ENCODE results near the gene HSPA12A.
A peak's percentile ranks its signal among the peaks of the same experiment; 100 is the strongest.

Gene HSPA12A

DNA sequence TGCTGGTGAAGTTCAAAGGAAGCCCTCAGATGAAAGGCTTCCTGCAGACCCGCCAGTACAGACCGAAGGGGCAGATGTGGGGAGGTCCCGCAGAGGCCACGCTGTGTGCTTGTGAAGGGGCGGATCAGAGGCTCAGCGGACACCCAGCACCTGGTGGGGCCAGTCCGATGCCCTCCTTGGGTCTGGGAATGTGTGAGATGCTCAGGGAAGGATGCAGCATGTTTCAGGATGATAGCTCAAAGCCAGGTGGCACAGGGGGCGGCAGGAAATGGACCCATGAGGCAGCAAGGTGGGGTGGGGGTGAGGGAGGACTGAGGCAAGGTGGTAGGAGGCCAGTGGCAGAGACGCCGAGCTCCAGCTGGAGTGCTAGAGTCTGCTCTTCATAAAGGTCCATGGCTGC lies 27.9 kb upstream of the HSPA12A start:
- no peak for DNase-seq (ENCODE audit: low spot score)

DNA sequence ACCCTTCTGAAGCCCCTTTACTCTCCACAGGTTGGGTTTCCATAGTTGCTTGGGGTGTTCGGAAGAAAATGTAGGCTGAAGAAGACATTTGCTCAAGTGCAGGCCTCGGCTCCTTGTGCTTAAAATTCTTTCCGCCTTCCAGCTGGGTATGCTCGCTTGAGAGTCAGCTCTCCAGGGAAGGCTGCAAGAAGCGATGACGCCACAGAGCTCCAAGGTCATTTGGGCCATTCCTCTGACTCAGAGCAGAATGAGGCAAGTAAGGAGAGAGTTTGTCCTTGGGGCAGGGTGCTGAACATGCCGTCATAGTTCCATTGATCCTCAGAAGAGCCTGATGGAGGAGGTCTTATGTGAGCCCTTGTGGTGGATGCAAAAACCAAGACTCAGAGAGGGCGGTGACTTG lies 27.4 kb upstream of the HSPA12A start:
- no peak for DNase-seq (ENCODE audit: low spot score)

GRCh38 chr10:116769368-116769767 lies 27.0 kb upstream of the HSPA12A start:
- no peak for DNase-seq (ENCODE audit: low spot score)

DNA sequence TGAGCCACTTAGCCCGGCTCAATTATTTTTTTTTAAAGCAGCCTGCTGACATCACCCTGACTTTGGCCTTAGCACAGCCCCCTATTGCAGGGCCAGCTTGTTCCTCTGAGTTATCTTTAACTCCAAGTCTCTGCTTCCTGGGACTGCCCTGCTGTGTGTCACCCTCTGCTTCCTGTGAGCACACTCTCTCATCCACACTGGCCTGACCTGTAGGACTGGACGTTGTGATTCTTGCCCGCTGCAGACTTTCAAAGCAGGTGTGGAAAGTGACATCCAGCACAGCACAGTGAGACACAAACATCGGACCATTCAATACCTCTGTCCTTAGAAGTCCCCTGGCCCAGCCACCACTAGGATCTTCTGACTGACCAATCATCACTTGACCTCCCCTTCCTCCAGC lies 26.4 kb upstream of the HSPA12A start:
- DNase-seq (ENCODE audit: low spot score), result no peak

DNA sequence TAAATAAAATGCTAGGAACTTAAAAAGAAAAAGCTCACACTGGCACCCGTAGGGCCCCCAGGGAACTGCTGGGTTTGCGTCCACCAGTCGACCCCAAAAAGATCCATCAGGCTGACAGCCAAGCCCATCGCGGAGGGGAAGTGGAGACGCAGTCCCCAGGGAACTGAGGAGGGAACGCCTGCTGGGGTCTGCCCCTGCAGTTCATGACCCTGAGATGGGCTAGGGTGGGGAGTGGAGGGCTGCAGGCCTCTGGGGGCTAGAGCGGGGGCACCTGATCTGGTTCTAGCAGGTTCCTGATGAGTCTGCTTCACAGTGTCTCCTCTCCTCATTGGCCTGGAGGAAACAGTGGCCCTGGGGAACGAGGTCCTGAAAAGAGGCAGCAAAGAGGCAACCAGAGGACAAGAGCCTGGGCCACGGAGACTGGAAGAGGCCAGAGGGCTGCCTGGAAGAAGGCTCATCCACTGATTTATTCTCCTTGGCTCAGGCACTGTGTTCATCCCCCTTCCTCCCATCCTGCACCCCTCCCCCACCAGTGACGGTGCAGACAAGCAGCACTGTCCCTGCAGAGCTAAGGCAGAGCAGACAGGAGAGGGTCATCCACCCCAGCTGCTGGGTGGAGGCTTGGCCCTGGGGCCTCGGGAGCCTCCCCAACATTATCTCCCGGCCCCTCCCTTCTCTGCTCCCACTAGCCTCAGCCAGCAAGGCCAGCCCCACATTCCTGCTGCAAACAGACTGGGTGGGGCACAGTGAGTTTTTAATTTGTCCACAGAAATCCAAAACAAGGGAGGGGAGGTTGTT lies 24.7 kb upstream of the HSPA12A start:
- no peak for DNase-seq (ENCODE audit: low spot score)

DNA sequence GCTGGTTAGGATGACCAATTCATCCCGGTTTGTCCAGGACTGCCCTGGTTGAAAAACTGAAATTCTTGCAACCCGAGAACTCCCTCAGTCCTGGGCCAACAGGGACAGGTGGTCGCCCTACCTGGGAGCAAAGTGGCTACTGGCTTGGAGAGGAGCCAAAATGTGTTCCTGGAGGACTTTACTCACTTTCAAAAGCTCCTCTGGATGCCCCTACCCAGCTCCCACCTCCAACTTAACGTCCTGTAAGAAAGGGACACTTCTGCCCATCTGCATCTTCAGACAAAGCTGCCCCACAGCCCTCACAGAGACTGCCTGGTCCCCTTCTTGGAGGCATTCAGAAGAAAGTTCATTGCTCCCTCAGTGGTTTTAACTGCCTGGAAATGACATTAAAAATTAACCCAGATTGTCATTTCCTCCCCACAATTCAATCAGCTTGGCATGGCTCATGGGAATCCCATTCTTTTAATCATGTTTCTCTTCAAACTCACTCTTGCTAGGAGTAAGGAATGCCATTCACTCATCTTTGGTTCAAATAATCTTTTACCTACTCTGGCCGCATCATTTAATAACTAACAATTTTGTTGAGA lies 24.0 kb upstream of the HSPA12A start:
- DNase-seq (ENCODE audit: low spot score), result no peak

GRCh38 chr10:116765648-116766081 lies 23.3 kb upstream of the HSPA12A start:
- DNase-seq (ENCODE audit: low spot score), result peak; percentile 26

GRCh38 chr10:116764979-116765378 lies 22.6 kb upstream of the HSPA12A start:
- no peak for DNase-seq (ENCODE audit: low spot score)

DNA sequence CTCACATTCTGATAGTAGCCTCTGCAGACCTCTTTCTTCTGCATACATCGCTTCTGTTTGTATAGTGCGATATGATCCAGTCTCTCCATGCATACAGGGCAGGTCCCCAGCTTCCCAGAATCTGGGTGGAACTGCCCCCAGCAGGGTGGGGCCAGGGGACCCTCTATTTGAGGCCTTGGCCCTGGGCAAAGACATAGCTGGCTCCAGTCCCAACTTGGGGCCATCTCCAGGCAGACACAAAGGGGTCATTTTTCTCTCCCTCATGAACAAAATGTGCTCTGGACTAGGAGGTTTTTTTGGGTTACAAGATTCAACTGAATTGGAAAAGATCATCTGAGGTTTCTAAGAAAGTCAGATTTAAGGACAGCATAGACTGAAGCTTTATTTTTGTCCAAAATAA lies 21.1 kb upstream of the HSPA12A start:
- no peak for DNase-seq (ENCODE audit: low spot score)

- DNase-seq (ENCODE audit: low spot score), result no peak
Measured at GRCh38 chr10:116761883-116762282, 19.5 kb upstream of the HSPA12A start.

DNA sequence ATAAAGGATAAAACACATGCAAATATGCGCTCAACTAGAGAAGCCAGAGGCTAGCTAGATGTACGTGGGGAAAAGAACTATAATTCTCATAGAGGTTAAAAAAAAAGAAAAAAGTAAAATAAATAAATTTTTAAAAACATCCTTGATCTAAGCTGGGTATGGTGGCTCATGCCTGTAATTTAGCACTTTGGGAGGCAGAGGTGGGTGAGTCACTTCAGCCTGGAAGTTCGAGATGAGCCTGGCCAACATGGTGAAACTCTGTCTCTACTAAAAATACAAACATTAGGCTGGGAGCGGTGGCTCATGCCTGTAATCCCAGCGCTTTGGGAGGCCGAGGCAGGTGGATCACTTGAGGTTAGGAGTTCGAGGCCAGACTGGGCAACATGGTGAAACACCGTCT lies 18.6 kb upstream of the HSPA12A start:
- DNase-seq (ENCODE audit: low spot score), result no peak

- DNase-seq (ENCODE audit: low spot score), result no peak
Measured at GRCh38 chr10:116757246-116757645, 14.9 kb upstream of the HSPA12A start.

GRCh38 chr10:116756277-116756676 lies 13.9 kb upstream of the HSPA12A start:
- DNase-seq (ENCODE audit: low spot score), result no peak

GRCh38 chr10:116753759-116754158 lies 11.4 kb upstream of the HSPA12A start:
- DNase-seq (ENCODE audit: low spot score), result no peak

- no peak for DNase-seq (ENCODE audit: low spot score)
Measured at GRCh38 chr10:116752969-116753665, 10.8 kb upstream of the HSPA12A start.

GRCh38 chr10:116752563-116752962 lies 10.2 kb upstream of the HSPA12A start:
- no peak for DNase-seq (ENCODE audit: low spot score)

- no peak for DNase-seq (ENCODE audit: low spot score)
Measured at GRCh38 chr10:116748471-116748870, 6.1 kb upstream of the HSPA12A start.

GRCh38 chr10:116748041-116748440 lies 5.7 kb upstream of the HSPA12A start:
- no peak for DNase-seq (ENCODE audit: low spot score)

DNA sequence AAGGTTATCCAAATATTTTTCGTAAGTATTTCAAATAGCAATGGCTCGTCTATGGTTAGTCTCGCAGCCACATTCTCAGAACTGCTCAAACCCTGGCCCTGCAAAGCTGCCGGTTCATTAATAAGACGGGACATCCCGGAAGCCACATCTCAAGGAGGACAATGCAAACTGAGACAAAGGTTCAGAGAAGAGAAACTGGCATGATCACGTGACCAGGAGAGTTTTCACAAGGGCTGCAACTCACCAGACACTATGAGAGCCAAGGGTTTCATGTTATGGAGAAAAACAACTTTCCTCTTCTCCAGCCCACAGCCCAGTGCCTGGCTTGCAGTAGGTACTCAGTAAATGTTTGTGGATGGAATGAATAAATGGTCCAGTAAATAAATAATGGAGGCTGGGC lies 5.0 kb upstream of the HSPA12A start:
- no peak for DNase-seq (ENCODE audit: low spot score)

DNA sequence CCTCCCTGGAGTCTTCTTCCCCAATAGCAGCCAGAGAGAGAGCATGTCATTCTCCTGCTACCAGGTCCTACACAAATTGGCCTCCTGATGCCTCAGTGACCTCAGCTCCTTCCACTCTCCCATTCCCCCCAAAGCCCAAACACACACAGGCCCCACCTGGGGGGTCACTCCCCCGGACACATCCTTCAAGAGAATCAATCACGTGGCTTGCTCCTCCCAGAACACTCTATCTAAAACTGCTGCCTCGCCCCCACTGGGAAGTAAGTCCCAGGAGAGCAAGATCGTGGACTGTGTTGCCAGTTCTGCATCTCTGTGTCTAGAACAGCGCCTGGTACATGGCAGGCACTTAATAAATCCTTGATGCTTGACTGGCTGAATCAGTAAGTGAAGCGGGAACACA lies 2.5 kb upstream of the HSPA12A start:
- no peak for DNase-seq (ENCODE audit: low spot score)

- DNase-seq (ENCODE audit: low spot score), result no peak
Measured at GRCh38 chr10:116744163-116744753, 1.9 kb upstream of the HSPA12A start.

DNA sequence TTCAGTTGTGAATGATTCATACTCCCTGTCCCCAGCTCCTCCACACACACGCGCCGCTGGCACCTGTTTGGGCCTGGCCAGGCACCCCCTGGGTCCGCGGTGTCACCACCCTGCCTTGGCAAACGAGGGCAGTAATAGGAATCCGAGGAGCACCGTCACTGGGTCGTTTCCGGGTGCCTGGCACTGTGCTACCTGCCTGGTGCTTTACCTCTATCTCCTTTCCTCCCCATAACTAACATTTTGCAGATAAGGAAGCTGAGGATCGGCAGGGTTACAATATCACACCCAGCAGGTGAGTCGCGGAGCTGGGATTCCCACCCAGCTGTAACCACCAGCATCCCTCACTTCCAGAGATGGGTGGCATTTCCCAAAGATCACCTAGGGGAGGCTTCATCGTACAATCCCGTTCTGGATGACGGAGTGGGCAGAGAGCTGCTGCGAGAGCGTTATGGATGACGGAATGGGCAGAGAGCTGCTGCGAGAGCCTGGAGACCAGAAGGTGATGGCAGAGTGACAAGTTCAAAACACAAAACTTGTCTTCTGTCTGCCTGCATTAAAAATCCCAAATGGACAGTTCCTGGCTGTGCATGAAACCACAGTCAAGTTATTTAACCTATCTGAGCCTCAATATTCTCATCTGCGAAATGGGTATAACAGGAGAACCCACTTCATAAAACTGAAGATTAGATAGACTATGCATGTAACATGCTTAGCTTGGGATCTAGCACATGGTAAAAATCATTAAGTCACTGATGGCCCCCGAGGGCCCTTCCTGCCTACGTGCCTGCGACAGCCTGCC lies 1.1 kb upstream of the HSPA12A start:
- no peak for DNase-seq (ENCODE audit: low spot score)
